Activated T-cell treated with anti-CD3 and anti-CD28 coated beads for 24 hours (primary cell): ENCODE measurements around the gene WLS.
"Not testable (repeated sequence)": the region's sequence is repeated elsewhere in the genome, so short reads cannot be mapped to it uniquely, and the experiment has no call there.

Experiments used
- DNase-seq: peaks from one replicate; pipeline ENCODE4 v3.0.0-alpha.2; 2020; ENCODE audit warnings: low read depth

The WLS gene

DNA sequence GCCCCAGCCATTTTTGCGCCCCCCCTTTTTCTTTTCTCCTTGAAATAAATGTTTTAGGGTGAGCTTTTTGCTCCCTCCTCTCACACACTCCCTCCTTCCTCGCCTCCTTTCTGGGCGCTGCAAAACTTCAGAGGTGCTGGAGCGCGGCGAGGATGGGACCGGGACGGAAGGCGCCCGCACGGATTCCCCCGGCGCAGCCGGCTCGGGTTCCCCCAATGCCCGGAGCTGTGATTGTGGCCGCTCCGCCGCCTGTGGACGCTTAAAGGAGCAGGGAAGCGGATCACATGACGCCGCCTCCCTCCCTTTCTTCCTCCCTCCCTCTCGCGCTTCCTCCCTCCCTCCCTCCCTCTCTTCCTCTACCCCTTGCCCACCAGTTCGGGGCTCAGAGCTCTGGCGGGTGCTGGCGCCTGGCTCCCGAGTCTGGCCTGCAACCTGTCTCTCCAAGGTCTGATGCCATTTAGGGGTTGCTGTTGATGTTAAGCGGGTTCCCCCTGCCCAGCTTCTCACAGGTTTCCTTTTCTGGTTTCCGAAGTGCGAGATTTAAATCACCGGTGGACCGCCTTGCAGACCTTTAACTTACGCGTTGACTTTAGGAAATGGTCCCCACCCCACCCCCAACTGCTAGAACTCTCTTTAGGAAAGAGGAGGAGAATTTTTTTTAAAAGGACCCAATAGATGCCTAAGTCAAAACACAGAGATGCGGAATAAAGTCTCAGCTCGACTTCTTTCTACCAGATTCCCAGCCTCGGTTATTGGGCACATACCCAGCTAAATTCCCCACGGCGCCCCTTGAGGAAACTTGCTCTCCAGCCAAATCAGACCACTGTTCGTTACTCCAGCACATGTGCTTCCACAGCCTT lies at the start of gene WLS:
Gene WLS (minus strand): TSS at position 235 of the 860 bp plus-strand sequence. CDS start 224 bp downstream, at position 11.
- DNase-seq = no peak

DNA sequence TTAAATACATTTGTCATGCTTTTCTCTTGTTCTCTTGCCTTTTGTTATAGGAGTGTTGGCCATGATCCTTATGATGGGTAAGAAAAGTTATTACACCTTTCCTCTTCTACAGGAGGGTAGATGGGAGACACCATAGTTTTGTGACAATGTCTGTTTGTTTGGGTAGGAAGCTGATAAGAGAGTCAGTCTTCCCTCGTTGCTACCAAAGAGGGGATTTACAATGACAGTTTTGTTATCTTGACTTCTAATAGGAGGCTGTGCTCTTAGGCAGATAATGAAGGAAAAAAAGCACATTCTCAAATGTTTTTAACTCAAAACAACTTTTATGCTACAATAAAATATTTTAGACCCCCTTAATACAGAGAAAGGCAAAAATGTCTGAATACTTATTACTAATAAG lies 48.0 kb upstream of the WLS start:
- no peak for DNase-seq

DNA sequence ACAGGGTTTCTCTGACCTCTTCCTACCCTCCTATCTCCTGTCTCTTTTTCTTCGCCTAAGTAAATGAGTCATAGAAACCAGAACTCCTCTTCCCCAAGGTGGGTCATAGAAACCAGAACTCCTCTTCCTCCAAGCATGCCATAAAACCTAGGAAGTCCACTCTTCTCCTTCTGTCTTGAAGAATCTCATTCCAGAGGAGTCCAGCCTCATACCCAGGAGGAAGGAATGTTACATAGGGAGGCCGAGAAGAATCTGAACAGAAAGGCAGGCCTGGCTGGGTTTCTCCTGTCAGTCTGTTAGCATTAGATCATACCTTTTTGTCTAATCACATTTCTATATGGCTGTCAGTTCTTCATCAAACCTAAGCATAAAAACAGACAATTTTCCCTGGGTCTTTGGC lies 47.5 kb upstream of the WLS start:
- no peak for DNase-seq

DNA sequence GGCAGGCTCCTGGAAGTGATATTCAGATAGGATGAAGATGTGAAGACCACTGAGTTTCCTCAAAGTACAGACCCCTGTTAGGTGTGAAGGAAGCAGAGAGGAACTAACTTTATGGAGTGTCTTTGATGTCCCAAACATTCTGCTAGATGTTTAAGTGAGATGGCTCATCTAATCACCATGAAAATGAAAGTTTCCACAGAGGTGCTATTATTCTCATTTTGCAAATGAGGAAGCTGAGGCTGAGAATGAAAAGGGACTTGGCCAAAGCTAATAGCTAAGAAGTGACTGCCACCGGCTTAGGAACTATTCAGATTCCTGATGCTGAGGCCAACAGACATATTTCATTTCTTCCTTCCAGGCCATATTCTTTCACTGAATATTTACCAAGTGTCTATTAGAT lies 45.9 kb upstream of the WLS start:
- no peak for DNase-seq

DNA sequence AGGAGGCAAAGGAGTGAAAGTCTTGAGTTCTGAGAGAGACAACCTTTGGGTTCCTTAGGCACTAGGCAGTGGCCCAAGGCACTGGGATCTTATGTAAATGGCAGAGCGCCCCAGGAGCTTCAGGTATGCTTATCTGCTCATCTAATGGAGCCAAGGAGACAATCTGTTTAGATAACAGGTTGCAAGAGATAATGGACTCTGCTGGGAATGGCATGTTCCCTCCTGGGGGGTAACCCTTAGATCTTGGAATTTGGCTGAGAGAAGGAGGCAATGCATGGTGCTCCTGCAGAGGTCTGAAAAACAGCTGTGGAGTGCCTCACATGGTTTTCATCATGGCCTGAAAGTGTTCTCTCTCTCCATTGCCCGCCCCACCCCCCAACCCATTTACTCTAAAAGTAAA lies 44.1 kb upstream of the WLS start:
- no peak for DNase-seq

DNA sequence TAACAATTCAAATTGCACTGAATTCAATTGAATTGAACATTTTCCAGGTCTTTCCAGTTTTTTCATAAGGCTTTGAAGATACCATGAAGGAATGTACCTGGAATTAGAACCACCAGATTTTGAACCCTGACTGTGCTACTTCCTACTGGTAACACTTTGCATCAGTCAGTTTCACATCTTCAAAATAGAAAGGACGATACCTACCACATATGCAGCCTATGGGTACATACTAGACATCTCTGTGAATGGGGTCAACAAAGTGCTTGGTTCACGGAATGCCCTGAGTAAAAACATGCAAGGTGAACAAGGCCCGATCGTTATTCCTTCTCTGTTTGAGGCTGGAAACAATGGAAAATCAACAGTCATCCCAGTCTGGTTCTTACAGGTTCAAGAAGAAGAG lies 41.2 kb upstream of the WLS start:
- no peak for DNase-seq

DNA sequence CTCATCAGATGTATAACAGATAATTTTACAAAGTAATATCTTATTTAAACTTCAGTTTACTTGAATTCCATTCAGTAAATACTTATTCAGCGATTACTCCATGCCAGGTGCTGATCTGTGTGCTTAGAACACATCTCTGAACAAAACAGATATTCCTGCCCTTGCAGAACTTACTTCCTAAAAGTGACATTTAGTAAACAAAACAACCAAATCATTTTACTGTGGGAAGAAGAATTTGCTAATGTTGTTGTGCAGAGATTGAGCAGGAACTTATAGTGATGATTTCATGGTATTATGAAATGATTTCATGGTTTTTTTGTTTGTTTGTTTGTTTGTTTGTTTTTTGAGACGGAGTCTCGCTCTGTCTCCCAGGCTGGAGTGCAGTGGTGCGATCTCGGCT lies 39.3 kb upstream of the WLS start:
- DNase-seq = no peak

DNA sequence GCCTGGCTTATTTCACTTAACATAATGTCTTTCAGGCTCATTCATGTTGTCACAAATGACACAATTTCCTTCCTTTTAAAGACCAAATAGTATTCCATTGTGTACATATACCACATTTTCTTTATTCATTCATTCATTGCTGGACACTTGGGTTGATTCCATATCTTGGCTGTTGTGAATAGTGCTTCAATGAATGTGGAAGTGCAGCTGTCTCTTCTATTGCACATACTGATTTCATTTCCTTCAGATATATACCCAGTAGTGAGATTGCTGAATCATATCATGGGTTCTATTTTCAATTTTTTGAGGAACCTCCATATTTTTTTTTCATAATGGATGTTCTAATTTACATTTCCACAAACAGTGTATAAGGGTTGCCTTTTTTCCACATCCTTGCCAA lies 38.6 kb upstream of the WLS start:
- no peak for DNase-seq

DNA sequence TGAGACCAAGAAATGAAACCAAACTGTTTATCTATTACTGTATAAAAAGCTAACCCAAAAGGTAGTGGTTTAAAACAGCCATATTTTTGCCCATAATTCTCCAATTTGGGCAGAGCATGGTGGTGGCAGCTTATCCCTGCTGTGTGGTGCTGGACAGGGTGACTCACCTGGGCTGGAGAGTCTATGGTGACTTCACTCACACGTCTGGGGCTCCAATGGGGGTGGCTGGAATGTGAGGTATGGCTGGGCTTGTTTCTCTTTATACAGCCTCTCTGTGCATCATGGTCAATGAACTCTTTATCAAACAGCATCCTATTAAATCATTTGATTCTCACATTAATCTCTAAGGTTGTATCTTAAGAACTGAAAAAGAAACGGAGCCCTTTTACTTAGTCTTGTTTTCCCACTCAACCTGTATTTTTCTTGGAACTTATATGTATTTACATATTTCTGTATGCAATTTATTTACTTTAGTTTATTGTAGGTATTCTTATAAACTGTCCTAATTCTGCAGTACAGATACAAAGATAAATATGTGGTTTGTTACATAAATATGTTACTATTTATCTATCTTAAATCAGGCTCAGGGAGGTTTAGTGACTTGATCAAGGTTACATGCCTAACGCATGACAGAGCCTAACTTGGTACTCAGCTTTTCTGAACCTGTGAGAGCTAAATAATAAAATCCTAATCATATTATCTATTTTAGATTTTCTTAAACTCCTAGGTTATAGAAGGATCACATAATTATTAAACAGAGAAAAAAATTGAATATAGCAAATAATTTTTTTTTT lies 37.5 kb upstream of the WLS start:
- DNase-seq = no peak

DNA sequence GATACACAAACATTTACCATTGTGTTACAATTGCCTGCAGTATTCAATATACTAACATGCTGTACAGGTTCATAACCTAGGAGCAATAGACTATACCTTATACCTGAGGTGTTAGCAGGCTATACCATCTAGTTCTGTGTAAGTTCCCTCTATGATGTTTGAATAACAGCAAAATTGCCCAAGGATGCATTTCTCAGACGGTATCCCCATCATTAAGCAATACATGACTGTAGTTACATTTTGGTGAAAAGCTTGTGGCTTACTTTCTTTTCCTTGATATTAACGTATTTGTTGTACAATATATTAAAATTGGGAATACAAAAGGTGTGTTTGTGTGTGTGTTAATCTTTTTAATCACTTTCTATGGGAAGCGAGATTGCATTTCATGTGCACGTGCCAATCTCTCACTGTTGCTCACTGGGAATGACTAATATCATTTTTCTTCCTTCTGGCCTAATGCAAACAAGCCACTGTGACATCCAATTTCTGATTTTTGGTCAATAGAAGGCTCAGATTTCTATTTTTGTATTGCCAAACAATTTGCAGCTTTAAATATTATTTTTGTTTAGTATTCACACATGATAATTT lies 36.7 kb upstream of the WLS start:
- DNase-seq = no peak

DNA sequence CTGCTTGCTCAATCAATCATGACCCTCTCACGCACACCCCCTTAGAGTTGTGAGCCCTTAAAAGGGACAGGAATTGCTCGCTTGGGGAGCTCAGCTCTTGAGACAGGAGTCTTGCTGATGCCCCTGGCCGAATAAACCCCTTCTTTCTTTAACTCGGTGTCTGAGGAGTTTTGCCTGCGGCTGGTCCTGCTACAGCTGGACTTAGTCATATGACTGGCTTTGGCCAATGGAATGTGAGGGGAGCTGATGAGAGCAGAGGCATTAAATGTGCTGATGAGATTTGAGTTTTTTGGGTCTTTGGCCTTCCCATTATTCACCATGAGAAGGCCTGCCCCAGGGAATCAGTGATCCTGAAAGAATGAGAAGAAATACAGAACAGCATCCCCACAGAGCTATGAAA lies 24.5 kb upstream of the WLS start:
- DNase-seq = not testable (repeated sequence)

DNA sequence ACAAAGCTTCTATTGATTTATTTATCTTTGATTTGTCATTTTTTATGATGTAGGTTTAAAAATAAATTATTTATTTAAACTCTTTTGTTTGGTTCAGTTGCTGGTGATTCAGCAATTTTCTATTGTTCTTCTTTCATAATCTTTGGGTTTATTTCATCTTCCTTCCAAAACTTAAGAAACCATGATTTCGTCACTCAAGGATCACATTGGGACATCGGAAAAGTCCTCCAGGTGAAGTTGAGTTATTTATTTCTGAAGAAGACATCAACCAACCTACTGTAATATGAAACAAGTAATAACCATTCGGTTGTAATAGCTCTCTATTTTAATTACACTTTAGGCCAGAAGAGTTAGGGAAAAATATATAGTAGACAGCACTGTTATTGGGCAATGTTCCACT lies 23.0 kb upstream of the WLS start:
- no peak for DNase-seq

DNA sequence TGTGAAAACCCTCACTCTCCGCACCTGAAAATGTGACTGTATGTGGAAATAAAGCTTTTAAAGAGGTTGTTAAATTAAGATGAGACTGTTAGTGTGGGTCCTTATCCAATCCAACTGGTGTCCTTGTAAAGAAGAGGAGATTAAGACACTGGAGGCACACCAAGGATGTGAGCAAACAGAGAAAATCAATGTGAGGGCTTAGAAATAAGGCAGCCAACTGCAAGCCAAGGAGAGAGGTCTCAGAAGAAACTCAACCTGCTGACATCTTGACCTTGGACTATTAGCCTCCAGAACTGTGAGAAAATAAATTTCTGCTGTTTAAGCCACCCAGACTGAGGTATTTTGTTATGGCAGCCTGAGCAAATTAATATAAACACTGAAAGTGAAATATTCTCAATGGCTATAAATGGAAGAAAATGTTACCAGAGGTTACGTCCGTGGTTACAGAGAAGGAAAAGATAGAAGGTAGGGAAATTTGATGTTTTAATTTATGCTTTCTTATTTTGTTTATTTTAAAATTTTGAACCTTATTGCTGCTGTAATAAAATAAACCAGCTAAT lies 22.4 kb upstream of the WLS start:
- DNase-seq = no peak

DNA sequence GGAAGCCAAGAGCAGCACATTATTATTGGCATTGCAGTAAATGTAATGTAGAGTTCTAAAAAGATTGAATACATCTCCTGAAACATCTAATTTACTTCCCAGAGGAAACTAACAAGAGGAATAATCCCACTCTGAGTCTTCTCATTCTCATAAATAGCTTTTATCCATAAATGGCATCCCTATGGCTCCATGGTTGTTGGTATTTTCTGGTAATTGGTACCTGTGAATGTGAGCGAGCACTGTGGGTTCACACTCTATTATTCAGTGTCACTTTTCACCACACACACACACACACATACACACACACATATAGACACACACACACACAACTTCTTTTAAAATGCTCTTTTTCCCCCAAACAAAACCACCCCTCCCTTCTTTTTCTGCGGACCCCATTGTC lies 4.7 kb upstream of the WLS start:
- DNase-seq = no peak

DNA sequence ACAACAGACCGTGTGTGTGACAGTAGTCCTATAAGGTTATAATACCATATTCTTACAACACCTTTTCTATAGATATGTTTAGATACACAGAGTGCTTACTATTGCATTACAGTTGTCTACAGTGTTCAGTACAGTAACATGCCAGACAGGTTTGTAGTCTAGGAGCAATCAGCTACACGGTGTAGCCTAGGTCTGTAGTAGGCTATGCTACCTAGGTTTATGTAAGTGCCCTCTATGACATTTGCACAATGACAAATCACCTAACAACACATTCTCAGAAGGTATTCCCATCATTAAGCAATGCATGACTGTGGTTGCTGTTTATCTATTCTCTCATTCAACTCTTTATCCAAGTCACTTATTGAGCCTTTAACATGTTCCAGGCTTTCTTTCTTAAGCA lies 1.8 kb upstream of the WLS start:
- DNase-seq = no peak

DNA sequence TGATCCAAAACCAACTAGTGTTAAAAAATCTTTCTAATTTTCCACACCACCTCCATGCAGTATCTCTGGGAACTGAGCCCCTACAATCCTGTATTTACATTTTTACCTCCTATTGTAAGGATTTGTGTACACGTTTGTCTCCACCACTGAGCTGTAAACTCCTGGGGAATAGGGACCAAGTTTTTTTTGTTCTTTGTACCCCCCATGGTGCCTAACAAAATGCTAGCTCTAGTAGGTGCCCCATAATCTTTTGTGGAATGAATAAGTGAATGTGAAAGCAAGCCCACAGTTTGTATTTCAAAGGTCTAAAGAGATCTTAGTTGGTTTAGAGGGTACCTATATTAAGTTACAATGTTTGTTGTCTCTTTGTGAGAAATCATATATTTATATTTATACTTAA lies 879 bp upstream of the WLS start:
- DNase-seq = no peak

DNA sequence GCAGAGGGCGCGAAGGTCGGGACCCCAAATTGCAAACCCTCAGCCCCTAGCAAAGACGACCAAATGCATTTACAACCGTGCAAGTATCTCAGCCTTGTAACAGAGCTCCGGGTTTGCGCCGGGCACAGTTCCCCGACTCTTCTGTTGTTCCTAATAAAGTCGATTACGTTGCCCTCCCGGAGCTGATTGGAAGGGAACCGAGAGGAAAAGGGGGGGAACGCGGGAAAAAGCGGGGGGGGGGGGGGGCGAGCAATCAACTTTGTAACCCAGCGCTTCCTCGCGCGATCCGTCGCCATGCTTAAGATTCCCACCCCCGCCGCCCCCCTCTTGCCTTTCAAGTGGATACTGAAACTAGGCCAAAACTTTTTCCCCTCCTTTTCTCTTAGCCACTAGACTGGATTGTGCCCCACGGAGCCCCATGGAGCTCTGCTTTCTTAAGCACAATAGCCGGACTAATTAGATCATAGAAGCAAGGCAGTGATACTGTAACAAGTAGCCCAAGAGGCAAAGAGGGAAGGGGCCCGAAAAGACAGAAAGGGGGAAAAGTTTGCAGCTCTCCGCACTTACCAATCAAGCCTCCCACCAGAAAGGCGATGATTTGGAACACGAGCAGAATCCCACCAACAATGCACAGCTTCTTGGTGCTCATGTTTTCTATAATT lies 565 bp downstream of the WLS start:
- no peak for DNase-seq

DNA sequence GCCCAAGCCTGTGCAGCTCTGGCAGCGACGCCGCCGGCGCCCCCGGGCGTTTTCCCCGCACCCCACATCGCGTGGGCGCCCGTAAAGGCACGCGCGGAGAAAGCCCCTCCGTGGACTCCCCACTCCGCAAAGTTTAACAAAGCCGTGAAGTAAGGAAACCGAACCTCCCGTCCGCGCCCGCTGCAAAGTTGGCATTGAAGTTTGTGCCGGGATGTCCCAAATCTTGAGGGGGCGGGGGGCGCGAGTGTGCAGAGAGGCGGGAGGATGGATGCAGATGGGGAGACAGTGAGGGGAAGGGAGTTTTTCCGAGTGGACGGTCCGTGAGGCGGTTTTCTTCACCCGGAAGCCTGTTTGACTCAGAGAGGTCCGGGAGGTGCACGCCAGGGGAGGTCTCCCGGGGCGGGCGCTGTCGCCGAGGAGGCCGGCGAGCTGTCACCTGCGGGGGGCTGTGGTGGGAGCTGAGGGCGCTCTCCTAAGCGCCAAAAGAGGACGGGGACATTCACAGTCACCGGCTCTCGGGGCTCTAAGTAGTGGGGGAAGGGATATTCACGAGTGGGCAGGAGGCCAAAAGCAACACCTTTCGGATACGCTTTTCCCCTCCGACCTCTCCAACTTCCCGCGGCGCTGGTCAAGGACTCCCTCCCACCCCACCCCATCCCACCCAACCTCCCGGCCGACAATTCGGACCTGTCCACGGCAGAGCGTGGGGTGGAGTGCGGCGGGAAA lies 1.3 kb downstream of the WLS start:
- DNase-seq = no peak

DNA sequence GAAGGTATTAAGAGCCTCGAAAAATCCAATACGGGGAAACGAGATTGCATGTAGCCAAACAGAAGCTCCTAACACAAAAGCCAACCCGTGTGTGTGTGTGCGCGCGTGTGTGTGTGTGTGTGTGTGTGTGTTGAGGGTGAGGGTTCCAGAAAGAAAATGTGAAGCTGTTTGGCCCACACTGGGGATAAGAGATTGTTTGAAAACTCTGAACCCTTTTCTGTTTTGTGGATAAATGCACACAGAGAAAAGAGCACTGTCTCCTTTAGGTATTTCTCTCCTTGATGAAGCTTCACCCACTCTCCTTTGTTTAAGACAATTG lies 1.9 kb downstream of the WLS start:
- no peak for DNase-seq

DNA sequence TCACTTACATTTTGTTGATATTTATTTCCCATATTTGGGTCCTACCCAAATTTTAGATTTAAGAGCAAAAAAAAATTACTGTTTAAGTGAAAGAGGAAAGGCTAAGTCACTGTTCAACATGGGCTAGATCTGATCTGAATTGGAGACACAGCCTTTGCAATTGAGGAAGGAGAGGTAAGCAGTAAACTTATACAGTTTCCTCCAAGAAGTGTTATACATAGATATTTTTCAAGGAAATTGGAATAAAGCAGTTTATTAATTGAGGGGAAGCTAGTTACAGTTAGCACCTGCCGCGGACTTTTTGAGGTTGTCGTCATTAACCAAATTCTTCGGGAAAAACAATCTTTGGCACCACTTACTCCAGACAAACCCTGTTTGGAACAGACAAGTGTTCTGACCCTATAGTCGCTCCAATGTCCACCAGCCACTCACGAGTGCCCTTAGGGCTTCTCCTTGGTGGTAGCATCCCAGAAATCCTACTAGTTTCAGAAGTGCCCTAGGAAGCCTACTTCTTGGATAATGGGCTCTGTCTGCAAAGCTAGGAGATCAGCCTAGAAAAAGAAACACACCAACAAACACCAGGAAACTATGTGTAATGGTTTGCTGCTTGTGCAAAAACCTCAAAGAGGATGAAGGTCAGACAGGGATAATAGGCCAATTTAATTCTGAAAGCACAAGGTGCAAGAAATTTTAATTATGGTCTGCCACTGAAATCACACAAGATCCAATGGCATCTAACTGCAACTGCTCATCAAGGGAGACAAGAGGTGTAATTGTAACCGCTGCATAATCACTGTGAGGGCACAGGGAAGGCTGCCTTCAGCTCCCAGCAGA lies 2.5 kb downstream of the WLS start:
- no peak for DNase-seq

DNA sequence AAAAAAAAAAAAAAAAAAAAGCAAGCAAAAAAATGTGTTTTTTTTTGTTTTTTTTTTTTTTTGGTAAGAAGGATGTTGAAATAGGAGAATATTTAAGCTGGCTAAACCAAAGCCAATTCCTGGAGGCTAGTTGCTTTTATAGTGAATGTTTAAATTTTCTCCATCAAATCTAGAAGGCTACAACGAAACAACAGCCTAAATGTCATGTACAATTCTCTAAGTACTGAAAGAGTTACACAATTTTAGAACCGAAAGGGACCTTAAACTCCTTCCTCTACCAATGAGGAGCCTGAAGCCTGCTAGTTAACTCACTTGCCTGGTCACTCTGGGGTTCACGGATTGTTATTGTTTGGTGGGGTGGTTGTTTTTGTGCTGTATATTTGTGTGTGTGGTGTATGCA lies 3.5 kb downstream of the WLS start:
- no peak for DNase-seq
